ENCODE data around the gene BAIAP2.

DNA sequence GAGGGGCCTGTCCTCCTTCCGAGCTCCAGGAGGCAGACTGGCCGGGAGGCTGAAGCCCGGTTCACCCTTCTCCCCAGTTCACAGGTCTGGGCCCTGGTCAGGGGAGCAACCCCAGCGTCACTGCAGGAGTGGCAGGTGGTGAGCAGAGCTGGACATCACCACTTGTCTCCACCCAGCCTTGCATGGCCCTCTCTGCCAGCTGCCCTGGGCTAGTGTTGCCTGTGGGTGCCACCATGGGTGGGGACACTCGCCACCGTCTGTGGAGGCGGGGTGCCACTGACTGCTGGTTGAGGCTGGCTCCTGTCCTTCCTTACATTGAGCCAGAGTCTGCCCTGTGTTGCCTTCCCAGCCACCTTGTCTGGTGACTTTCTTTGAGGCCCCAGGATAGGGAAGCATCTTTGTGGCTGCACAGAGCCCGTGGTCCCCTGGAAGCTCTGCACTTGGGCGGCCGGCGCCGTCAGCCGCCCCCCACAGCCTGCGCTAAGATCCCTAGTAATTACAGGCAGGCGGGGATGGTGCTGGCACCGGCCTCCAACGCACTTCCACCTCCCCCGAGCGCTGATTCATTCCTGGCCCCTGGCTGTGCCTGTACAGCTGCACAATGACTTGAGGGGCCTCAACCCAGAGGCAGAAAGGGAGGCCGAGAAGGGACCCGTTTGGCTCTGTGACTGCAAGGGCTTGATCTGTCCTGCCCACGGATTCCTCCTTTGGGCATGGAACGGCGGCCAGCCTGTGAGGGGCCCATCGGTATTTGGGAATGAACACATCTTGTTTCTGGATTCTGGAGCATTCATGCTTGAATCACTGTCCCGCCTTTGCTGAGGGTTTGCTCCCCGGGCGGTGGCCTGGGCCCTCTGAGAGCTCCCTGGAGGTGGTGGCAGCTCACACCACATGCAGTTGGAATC, 5.2 kb downstream of the BAIAP2 start:
- TF ChIP-seq, protein P1, sequence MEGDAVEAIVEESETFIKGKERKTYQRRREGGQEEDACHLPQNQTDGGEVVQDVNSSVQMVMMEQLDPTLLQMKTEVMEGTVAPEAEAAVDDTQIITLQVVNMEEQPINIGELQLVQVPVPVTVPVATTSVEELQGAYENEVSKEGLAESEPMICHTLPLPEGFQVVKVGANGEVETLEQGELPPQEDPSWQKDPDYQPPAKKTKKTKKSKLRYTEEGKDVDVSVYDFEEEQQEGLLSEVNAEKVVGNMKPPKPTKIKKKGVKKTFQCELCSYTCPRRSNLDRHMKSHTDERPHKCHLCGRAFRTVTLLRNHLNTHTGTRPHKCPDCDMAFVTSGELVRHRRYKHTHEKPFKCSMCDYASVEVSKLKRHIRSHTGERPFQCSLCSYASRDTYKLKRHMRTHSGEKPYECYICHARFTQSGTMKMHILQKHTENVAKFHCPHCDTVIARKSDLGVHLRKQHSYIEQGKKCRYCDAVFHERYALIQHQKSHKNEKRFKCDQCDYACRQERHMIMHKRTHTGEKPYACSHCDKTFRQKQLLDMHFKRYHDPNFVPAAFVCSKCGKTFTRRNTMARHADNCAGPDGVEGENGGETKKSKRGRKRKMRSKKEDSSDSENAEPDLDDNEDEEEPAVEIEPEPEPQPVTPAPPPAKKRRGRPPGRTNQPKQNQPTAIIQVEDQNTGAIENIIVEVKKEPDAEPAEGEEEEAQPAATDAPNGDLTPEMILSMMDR (IDR thresholded peaks at IDR 0.05), result no peak
- TF ChIP-seq POLR2A (IDR thresholded peaks at IDR 0.05), result no peak
- no peak for TF ChIP-seq EP300 (IDR thresholded peaks at IDR 0.05)
